GM12892 (cell line): ENCODE results near the gene FHAD1.

Experiments
- POLR2A ChIP-seq: IDR thresholded peaks from 2 replicates; pipeline ENCODE4 v1.6.1; 2011; ENCODE audit warnings: low read depth, low read length, control low read depth
- POLR2AphosphoS5 ChIP-seq: IDR thresholded peaks from 2 replicates; pipeline ENCODE4 v1.6.1; 2011; ENCODE audit warnings: low read depth, low read length, control low read depth

DNA sequence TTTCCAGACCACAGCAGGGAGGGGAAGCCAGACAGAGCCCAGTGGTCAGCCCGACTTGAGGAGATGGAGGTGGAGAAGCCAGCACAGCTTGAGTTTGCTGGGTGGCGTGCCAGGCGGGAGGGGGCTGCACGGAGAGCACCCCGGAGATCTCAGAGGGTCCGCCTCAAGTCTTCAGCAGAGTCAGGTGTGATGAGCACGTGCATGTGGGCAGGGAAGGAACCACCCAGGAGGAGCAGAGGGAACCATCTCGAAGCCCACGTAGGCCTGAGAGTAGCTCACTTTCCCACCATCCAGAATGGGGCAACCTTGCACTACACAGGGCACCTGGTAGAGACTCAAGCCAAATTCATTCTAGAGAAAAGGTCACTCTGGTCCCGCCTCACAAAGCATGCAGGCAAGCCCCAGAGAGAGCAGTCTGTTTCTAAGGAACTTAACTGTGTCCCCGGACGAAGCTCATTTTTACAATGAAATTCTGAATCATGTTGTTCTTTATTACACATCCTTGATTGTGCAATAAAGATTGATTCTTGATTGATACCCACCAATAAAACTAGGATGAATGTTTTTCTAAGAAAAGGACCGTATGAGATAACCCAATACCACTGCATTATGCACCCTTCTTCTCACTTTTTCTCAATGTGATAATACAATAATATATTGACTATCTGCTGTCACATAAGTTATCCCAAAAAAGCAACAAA lies 64.2 kb downstream of the FHAD1 start:
- no peak for TF ChIP-seq POLR2A
- no peak for TF ChIP-seq POLR2AphosphoS5
